Retinal pigment epithelial cell (primary cell): ENCODE data around the gene CEP164.

ENCODE experiments used
- DNase-seq: peaks from one replicate; pipeline ENCODE4 v3.0.0-alpha.2; 2010; ENCODE audit warnings: low read depth
- H3K4me3 ChIP-seq: 2 replicates; pipeline ENCODE4 v1.5.1; 2011; ENCODE audit warnings: mild to moderate bottlenecking, low read length, control low read depth, moderate library complexity
- TF ChIP-seq, protein P1 (sequence below): conservative IDR thresholded peaks from 2 replicates; pipeline ENCODE4 v1.5.1; 2011; ENCODE audit warnings: low read depth, low read length, control low read depth, inconsistent platforms

CEP164 gene

DNA sequence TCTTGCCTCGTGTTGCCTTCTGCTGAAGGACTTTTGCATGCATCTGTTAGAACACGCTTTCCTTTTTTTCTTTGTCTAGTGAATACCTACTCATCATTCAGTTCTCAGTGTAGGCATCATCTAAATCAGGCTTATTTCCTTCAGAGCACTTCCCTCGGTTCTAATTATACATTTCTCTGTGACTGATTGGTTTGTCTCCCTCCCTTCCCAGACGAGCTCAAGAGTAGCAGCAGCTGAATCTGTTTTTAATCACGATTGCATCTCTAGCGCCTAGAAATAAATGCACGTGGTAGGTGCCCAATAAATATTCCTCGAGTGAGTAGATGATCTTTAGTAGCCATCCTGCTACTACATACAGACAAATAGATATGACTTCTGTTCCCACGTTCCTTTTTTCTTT is 6.3 kb downstream of the CEP164 start:
- DNase-seq, result no peak
- TF ChIP-seq, protein P1, sequence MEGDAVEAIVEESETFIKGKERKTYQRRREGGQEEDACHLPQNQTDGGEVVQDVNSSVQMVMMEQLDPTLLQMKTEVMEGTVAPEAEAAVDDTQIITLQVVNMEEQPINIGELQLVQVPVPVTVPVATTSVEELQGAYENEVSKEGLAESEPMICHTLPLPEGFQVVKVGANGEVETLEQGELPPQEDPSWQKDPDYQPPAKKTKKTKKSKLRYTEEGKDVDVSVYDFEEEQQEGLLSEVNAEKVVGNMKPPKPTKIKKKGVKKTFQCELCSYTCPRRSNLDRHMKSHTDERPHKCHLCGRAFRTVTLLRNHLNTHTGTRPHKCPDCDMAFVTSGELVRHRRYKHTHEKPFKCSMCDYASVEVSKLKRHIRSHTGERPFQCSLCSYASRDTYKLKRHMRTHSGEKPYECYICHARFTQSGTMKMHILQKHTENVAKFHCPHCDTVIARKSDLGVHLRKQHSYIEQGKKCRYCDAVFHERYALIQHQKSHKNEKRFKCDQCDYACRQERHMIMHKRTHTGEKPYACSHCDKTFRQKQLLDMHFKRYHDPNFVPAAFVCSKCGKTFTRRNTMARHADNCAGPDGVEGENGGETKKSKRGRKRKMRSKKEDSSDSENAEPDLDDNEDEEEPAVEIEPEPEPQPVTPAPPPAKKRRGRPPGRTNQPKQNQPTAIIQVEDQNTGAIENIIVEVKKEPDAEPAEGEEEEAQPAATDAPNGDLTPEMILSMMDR, result no peak
- H3K4me3 ChIP-seq, result no peak overlapping the region

DNA sequence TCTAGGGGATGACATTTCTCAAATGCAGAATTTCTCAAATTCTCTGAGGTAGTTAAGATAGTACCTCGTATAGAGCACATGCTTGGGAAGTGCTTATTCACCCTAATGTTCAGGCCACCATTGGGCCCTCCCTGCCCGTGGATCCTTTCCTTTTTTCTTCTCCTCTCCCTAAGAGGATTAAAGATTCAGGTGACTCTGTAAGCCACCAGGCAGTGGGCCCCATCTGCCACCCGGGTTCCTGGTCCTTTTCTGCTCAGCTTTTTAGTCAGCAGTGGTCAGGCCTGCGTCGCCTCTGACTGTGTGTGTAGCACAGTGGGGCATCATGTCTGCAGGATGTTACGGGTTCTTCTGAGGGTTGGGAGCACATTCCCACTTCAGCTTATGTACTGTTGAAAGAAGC is 7.2 kb downstream of the CEP164 start:
- TF ChIP-seq, protein P1, result no peak
- DNase-seq, result peak; percentile 29
- no peak overlapping the region for H3K4me3 ChIP-seq

GRCh38 chr11:117335399-117335798 is 7.7 kb downstream of the CEP164 start:
- H3K4me3 ChIP-seq, result no peak overlapping the region
- no peak for DNase-seq
- TF ChIP-seq, protein P1, result no peak

- no peak for DNase-seq
- H3K4me3 ChIP-seq, result no peak overlapping the region
- TF ChIP-seq, protein P1, result no peak
Observed at GRCh38 chr11:117337076-117337475, 9.4 kb downstream of the CEP164 start.

DNA sequence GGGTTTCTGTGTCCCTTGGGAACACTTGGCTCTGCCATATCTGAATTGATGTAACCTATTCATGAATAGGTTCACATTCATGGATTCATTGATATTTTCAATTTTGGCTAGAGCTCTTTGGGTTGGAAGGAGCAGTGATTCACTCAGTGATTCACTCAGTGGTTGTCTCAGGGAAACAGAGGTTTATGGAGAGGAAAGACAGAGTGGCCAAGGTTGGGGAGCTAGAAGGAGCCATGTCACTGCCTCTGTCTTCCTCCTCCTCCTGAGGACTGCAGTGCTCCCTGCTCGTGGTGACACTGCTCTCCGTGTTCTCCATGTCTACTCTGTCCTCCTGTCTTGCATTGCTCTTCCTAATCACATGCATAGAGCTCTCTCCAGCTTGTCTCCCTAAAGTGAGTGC is 17.4 kb downstream of the CEP164 start:
- no peak overlapping the region for H3K4me3 ChIP-seq
- no peak for DNase-seq
- TF ChIP-seq, protein P1, result no peak

GRCh38 chr11:117354550-117354949 is 26.9 kb downstream of the CEP164 start:
- TF ChIP-seq, protein P1, result no peak
- H3K4me3 ChIP-seq, result no peak overlapping the region
- no peak for DNase-seq

DNA sequence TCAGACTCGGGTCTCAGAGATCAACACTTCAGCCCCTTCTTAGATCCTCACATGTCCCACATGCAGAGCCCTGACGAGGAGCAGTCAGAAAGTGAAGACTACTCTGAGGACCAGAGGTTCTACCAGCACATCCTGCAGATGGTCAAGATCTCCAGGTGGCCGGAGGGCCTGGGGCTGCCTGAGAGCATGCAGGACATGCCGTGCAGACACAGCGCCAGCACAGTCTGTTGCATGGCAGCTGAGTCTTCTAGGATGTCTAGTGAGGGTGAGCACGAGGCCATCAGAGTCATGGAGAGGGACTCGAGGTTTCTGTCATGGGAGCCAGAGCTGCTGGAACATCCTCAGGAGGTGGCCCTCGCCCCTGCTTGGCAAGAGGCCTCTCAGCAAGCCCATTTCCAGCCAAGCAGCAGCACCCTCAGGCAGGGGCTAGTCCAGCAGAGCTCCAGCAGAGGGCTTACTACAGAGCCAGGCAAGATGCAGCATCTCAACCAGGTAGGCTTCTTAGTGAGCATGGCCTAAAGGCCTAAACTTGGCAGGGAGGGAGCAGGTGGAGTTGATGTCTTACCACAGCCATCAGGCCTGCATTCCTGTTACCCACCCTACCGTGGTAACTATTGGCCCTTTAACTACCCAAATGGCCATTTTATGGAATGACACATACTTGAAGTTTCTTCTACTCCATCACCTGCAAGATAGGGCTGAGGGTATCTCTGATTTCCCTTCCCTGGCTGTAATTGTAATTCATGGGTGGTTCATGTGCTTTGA is 28.7 kb downstream of the CEP164 start:
- no peak overlapping the region for H3K4me3 ChIP-seq
- TF ChIP-seq, protein P1, result no peak
- no peak for DNase-seq
